ENCODE results near the gene UPK1B.
A peak's percentile ranks its signal among the peaks of the same experiment; 100 is the strongest.
"Not testable (repeated sequence)": the region's sequence is repeated elsewhere in the genome, so short reads cannot be mapped to it uniquely, and the experiment has no call there.

UPK1B gene

DNA sequence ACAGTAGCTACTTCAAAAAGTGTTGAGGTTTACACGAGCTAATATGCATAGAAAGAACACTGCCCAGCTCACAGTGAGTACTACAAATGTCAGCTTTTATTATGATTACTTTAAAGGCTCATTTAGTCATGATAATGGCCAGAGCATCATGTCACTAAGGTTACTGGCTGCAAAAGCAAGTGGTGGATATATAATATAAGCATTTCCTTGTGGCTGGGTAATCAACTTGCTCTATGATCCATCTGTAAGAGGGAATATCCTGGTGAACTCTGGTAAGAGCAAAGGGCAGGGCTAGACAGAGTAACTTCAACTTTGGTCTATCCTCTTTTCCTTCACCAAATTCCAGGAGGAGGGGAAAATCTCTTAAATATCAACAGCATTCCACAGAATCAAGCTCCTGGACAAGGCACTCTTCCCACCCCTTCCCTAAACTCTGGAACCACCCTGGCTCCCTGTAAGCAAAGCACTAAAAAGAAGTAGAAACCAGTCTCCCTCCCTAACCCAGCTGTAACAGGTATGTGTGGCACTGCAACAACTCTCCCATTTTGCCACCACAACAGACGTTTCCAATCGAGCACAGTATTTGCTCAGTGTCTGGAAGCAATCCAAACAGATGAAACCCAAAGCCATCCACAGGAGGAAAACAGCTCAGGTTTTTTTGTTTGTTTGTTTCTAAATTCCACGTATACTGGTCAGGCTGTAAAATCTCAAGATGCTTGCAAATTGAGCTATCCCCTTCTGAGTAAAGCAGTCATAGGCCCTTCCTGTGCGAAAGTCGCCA, 53.9 kb downstream of the UPK1B start:
- no peak for DNase-seq

DNA sequence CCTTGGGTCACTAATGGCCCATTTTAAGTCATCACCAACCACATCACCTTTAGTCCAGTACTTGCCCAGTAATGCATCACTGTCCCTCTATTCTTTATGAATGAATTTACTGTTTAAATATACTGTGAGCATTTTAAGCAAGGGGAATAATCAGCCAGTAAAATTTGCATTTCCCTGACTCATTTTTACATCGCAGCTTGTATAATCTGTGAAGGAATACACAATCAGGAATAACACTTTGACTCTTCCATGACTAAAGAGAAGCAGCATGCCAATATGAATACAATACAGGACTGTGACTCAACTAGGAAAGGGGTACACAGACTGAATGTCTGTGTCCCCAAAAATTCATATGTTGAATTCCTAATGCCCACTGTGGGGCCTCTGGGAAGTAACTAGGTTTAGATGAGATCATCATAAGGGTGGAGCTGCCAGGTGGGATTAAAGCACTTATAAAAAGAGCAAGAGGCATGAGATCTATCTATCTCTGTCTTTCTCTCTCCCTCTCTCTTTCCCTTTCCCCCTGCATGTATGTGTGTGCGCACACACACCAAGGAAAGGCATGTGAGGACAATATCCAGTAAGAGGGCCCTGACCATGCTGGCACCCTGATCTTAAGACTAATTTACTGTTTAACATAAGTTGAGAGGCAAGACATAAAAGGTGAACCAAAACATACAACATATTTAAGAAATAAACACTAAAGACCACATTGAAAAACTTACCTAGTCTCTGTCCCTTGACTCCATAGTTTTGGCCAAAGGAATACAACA, 55.2 kb downstream of the UPK1B start:
- DNase-seq: no peak

DNA sequence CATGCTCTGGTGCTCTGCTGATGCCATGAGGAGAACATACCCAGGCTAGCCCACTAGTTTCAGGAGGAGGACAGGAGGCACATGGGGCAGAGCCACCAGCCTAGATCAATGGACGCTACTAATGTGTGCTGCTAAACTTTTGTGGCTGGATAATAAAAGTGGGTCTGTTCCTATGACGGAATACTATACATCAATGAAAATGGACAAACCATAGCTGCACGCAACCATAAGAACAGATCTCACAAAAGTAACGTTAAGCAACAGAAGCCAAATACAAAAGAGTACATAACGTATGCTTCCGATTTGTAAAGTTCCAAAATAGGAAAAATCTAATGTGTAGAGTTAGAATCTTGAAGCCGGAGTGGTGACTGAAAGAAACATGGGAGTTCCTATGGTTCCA, 55.8 kb downstream of the UPK1B start:
- no peak for DNase-seq

DNA sequence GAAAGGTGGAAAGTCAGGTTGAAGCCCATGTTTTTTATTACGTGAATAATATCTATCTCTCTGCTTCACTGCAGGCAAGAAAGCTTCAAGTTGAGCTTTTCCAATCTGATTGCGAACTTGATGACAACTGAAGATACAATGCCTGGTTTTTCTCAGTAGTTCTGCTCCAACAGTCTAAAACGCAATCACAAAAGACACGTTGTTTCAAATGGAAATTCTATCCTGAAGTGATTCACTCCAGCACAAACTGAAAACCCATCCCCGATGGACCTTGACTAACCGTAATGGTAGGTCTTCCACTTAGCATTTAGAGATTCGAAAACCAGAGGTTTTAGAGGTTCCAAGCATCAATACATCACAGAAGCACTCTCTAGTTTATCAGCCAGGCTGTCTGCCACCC, 56.7 kb downstream of the UPK1B start:
- no peak for DNase-seq

DNA sequence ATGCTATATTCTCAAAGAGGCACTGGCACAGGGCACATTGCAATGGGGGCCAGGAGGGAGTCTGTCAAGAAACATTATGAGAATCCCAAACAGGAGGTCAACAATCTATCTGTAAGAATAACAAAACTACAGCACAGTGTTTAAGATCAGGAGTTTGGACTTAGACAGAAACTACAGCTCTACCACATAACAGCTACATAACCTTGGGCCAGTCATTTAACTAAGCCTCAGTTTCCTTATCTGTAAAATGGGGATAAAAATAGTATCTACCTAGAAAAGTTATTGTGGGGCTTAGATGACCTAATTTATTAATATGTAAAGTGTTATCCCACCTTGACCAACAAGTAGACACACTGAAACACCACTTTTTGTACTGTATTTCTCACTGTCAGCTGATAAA, 57.3 kb downstream of the UPK1B start:
- no peak for DNase-seq

- DNase-seq: no peak
Observed at GRCh38 chr3:119234610-119235009, 61.2 kb downstream of the UPK1B start.

- no peak for DNase-seq
Observed at GRCh38 chr3:119235151-119235550, 61.8 kb downstream of the UPK1B start.

GRCh38 chr3:119236756-119237155, 63.4 kb downstream of the UPK1B start:
- DNase-seq: no peak

DNA sequence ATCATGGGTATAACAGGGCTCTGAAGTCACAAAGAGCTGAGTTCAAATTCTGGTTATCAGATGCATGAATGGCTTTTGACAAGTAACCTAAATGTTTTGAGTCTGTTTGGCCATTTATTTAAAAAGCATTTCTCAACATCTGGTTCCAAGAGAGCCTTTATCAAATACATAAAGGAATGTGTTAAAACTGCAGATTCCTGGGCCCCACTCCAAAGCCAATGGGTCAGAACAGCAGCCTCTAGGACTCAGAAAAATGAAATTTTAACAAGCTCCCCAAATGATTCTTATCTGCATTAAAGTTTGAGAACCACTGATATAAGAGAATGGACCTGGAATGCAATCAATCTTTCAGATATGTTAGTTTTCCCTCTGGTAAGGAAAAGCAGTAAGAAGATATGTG, 63.9 kb downstream of the UPK1B start:
- DNase-seq: no peak

GRCh38 chr3:119238363-119238762, 65.0 kb downstream of the UPK1B start:
- DNase-seq: no peak

DNA sequence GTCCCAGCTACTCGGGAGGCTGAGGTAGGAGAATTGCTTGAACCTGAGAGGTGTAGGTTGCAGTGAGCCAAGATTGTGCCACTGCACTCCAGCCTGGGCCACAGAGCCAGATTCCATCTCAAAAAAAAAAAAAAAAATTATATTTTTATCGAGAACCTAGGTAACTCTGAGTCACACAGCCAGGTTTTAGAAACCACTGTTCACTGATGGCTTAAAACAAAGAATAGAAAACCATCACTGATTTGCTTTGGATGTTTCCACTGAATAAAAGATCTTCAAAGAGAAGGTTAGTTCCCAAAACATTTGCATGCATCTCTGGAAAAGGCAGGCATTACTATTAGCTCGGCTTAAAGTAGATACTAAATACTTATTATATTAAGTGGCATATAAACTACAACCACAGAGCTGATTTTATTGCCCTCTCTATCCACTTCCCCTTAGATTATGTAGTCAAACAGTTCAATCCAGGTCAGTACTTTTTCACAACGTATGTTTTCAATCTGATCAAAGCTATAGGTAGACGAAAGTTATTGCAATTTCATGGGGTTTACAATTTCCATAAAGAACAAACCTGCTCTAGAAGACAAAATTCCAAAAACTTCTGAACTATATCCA, 65.9 kb downstream of the UPK1B start:
- no peak for DNase-seq

DNA sequence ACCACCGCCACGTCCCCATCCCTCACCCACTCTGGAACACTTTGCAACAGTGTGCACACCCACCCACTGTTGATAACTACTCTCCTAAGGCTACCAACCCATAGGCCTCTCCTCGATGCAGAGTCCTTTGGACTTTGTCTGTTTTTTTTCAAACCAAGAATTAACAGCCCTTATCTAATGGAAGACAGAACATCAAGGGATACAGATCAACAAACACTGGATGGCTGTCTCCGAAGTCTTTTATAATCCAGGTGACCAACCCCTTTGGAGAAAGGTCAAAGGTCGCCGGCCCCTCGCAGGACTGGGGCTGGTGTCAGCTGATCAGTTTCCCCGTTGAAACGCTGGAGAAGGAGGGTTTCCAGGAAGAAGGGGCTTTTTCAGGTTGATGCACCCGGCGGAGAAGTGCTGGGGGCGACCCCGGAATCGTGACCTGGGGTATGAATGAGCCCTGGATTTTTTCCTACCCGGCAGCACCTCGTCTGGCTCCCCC, 66.7 kb downstream of the UPK1B start:
- DNase-seq: no peak

GRCh38 chr3:119240591-119241434, 67.4 kb downstream of the UPK1B start, which contains the start of gene B4GALT4:
TSS of gene B4GALT4 (minus strand) at chr3:119240878. CDS start at chr3:119230099, 10,779 bp downstream.
- DNase-seq: peak; percentile 61

DNA sequence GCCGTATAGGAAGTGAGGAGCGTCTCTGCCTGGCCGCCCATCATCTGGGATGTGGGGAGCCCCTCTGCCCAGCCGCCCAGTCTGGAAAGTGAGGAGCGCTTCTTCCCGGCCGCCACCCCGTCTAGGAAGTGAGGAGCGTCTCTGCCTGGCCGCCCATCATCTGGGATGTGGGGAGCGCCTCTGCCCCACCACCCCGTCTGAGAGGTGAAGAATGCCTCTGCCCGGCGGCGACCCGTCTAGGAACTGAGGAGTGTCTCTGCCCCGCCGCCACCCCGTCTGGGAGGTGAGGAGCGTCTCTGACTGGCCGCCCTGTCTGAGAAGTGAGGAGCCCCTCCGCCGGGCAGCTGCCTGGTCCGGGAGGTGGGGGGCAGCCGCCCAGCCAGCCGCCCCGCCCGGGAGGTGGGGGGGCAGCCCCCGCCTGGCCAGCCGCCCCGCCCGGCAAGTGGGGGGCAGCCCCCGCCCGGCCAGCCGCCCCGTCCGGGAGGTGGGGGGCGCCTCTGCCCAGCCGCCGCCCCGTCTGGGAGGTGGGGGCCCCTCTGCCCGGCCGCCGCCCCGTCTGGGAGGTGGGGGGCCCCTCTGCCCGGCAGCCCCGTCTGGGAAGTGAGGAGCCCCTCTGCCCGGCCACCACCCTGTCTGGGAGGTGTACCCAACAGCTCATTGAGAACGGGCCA, 69.1 kb downstream of the UPK1B start:
- not testable (repeated sequence) for DNase-seq

DNA sequence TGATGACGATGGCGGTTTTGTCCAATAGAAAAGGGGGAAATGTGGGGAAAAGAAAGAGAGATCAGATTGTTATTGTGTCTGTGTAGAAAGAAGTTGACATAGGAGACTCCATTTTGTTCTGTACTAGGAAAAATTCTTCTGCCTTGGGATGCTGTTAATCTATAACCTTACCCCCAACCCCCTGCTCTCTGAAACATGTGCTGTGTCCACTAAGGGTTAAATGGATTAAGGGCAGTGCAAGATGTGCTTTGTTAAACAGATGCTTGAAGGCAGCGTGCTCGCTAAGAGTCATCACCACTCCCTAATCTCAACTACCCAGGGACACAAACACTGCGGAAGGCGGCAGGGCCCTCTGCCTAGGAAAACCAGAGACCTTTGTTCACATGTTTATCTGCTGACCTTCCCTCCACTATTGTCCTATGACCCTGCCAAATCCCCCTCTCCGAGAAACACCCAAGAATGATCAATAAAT, 69.7 kb downstream of the UPK1B start:
- DNase-seq: not testable (repeated sequence)

DNA sequence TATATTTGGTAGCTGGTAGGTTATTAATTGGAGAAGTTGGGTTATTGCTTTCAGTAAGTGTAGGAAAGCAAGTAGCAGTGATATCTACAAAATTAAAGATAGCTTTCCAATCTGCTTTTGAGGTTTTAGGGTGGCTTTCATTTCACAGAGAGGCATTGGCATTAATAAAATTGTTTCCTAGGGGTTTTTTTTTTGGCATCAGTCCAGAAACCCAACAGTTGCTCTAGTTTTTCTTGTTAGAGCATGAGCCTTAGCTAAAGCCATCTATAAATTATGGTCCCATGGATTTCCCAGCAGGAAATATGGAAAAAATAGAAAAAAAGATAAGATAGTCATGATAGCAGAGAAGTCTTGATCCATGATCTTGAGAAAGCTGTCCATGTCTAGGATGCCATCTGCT, 70.3 kb downstream of the UPK1B start:
- no peak for DNase-seq

DNA sequence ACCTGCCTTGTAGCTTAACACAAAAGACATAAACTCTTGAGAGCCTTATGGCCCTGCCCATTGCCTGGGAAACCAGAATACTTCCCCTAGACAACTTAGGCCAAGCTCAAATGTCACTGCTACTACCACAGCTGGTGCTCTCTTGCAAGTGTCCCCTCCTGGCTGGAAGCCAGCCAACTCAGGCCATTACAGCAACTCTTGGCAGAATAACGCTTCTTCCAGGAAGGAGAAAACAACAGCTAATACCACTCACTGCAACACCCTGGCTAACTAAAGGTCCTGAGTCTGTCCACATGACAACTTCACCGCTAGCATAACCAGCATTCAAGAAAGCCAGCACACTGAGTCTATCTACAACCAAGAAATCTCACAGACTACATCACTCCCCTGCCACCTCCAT, 72.4 kb downstream of the UPK1B start:
- no peak for DNase-seq

Measured in activated CD4-positive, alpha-beta T cell treated with anti-CD3 and anti-CD28 coated beads, Interleukin-2, amount 50 U/mL, for 1 hour (primary cell).